ENCODE data around the gene IQCM. TPM values are rescaled to one million over a fixed set of nuclear protein-coding genes. Genes with fewer than 3 reads are reported as not detected.

The IQCM gene, protein sequence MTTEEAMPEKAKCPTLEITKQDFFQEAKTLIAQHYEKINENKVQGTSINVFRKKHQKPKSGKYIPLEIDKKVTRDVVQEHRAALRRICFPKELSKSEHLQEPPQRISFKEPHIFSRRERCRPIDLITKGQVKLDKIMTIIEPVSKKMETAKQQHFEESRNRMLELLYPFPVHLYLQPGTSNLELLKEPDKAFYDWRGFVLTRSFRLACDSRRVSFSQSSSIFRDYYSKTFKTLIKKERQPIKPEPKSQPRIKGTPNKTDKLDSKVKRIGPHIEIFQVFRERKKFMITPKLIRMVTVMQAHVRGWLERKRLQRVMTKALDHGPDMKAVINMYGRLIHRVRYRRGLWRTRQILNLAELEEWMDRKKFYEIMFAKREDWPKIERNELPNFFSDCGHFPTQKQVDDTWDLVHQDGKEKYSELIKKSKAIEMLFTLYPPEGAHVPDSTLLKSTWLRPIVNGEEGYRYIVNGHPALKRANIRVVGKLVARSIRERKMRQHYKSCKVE
- not detected for total RNA-seq
- long read RNA-seq, result 0 reads

DNA sequence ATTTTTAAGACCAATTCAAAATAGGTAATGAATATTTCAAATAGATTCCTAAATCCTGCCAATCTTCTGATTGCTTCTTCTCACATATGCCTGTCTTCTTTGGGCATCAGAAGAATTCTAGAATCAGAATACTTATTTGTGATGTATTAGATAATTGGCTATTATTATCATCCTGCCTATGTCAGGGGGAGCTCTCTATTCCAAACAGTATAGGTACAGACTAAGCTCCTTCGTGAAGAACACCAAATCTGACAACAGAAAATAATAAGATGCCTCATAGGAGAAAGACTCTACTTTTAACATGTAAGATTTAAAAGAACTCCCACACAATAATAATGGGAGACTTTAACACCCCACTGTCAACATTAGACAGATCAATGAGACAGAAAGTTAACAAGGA, at the start of gene IQCM:
TSS of gene IQCM (minus strand) at position 101 of the 400 bp plus-strand sequence. CDS start 73,152 bp downstream, outside the sequence.
- H3K27ac ChIP-seq, result no peak within 1 kb of the TSS
- H3K4me1 ChIP-seq, result no peaks in the 10 kb centered on the region
- no peak within 1 kb of the TSS for H3K4me3 ChIP-seq
- intact Hi-C loops (cut with DNase I), result no loop called here
- H3K9me3 ChIP-seq, result no peaks in the 10 kb centered on the region
- H3K36me3 ChIP-seq, result no peaks in the 10 kb centered on the region
- TF ChIP-seq, protein P1, sequence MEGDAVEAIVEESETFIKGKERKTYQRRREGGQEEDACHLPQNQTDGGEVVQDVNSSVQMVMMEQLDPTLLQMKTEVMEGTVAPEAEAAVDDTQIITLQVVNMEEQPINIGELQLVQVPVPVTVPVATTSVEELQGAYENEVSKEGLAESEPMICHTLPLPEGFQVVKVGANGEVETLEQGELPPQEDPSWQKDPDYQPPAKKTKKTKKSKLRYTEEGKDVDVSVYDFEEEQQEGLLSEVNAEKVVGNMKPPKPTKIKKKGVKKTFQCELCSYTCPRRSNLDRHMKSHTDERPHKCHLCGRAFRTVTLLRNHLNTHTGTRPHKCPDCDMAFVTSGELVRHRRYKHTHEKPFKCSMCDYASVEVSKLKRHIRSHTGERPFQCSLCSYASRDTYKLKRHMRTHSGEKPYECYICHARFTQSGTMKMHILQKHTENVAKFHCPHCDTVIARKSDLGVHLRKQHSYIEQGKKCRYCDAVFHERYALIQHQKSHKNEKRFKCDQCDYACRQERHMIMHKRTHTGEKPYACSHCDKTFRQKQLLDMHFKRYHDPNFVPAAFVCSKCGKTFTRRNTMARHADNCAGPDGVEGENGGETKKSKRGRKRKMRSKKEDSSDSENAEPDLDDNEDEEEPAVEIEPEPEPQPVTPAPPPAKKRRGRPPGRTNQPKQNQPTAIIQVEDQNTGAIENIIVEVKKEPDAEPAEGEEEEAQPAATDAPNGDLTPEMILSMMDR (IDR thresholded peaks at IDR 0.05), result no peak
- no peak for DNase-seq
- H3K27me3 ChIP-seq, result no peaks in the 10 kb centered on the region
- ATAC-seq, result no peak

DNA sequence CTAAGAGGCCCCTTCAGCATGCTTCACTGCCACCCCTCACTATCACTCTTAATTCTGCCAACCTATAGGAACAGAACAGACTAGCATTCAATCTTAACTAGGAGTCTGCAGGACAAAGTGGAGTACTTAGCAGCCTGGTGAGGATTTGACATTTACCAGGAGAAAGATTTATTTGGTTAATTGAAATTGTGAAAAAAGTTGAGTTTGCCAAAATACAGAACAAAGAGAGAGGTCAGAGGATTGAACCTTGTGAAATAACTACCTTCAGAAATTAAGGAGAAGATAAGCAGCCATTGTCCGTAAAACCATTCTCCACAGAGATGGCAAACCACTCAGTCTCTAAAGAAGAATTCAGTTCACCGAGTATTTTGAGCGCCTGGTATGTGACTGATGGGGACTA, 41.8 kb upstream of the IQCM start:
- ATAC-seq (no peak), DNase-seq (no peak)
- TF ChIP-seq, protein P1 (IDR thresholded peaks at IDR 0.05), result no peak

DNA sequence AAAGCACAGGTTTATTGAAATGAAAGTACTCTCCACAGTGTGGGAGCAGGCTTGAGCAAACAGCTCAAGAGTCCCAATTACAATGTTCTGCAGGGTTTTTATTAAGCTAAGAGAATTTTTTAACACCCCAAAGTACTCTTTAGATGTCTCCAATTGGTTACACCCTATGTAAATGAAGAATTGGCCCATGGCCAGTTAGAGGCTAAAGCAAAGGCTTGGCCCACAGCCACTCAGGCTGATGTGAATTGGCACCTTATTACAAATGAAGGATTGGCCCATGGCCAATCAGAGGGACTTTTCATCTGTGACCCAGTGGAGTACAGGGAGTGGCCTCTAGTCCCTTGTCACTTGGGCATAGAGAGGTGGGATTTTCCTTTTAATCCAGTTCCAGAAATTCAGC, 30.1 kb upstream of the IQCM start:
- Histone ChIP-seq H3K36me3 (no peaks in the 10 kb centered on the region), H3K27ac (no peak overlapping the region), H3K4me3 (no peak overlapping the region), H3K9me3 (no peaks in the 10 kb centered on the region), H3K27me3 (no peaks in the 10 kb centered on the region), H3K4me1 (no peaks in the 10 kb centered on the region)
- TF ChIP-seq, protein P1 (IDR thresholded peaks at IDR 0.05), result no peak
- no peak for DNase-seq
- no peak for ATAC-seq
- intact Hi-C loops (cut with DNase I), result no loop called here

More for the DNA sequence above, 41.8 kb upstream of the IQCM start:
- Histone ChIP-seq H3K27ac (no peak overlapping the region), H3K27me3 (no peaks in the 10 kb centered on the region), H3K9me3 (no peaks in the 10 kb centered on the region), H3K36me3 (no peaks in the 10 kb centered on the region), H3K4me3 (no peak overlapping the region), H3K4me1 (no peaks in the 10 kb centered on the region)
- intact Hi-C loops (cut with DNase I), result no loop called here

DNA sequence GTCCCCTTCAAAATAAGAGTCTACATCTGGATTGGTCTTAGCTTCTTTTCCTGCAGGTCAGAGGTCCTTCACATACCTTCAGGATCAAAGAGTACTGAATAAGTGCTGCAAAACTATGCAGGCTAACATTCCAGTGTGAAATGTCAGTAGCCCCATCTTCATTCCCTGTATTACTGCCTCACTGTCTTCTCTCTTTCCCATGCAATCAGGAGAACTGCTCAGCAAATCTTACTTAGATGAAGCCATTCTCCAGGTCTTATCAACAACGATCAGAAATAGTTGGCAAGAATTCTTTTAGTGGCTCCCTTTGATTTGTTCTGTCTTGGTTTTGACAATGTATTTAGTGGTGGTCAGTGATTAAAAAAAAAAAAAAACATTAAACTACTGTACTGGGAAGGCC, 26.0 kb upstream of the IQCM start:
- intact Hi-C loops (cut with DNase I), result no loop called here
- ATAC-seq, result no peak
- no peaks in the 10 kb centered on the region for H3K4me1 ChIP-seq

DNA sequence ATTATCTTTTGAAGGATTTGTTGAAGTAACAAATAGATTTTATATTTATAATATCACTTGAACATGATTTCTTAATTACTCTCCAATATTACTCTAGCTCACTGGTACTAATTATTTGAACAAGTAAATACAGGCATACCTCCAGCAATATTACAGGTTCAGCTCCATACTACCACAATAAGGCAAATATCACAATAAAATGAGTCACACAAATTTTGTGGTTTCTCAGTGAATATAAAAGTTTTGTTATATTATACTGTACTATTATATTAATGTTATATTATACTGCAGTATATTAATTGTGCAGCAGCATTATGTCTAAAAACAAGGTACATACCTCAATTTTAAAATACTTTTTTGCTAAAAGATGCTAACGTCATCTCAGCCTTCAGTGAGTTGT, 22.4 kb upstream of the IQCM start:
- TF ChIP-seq, protein P1 (IDR thresholded peaks at IDR 0.05), result no peak
- DNase-seq (no peak), ATAC-seq (no peak)
- H3K4me1 ChIP-seq, result no peaks in the 10 kb centered on the region
- no peak overlapping the region for H3K4me3 ChIP-seq
- no peaks in the 10 kb centered on the region for H3K36me3 ChIP-seq
- intact Hi-C loops (cut with DNase I), result no loop called here
- H3K27ac ChIP-seq, result no peak overlapping the region
- no peaks in the 10 kb centered on the region for H3K27me3 ChIP-seq
- H3K9me3 ChIP-seq, result no peaks in the 10 kb centered on the region

More for the DNA sequence above, 26.0 kb upstream of the IQCM start:
- DNase-seq, result no peak
- TF ChIP-seq, protein P1 (IDR thresholded peaks at IDR 0.05), result no peak
- no peaks in the 10 kb centered on the region for H3K36me3 ChIP-seq
- H3K27me3 ChIP-seq, result no peaks in the 10 kb centered on the region
- no peak overlapping the region for H3K27ac ChIP-seq
- H3K4me3 ChIP-seq, result no peak overlapping the region
- H3K9me3 ChIP-seq, result no peaks in the 10 kb centered on the region
